B cell (primary cell): Measurements from ENCODE around the gene FAM177A1. TPM values are rescaled to one million over a fixed set of nuclear protein-coding genes. Genes with fewer than 3 reads are reported as not detected.

Experiments
- ATAC-seq: fragments of 200-7000 bp; cut with Tn5 transposase; one replicate; pipeline ENCODE4 v1.10.0; 2021; ENCODE audit warnings: low read depth, mild to moderate bottlenecking, moderate number of reproducible peaks, moderate library complexity
- CTCF ChIA-PET: fragments of 350-600 bp; sonication (Branson Sonifier 250); formaldehyde crosslinking; loops from one replicate; lab custom pipeline; 2021; ENCODE audit warnings: antibody characterized with exemption, inconsistent platforms; lab: Charles Lee
- POLR2A ChIA-PET: fragments of 350-600 bp; sonication (Branson Sonifier 250); formaldehyde crosslinking; loops from one replicate; lab custom pipeline; 2021; ENCODE audit warnings: antibody characterized with exemption; lab: Charles Lee
- DNase-seq: peaks from one replicate; pipeline ENCODE4 v3.0.0; 2013
- H2AFZ ChIP-seq: 2 replicates; pipeline ENCODE4 v1.6.1; 2012; ENCODE audit warnings: mild to moderate bottlenecking, low read depth, low read length; ENCODE audit not compliant: insufficient read depth, poor library complexity, severe bottlenecking
- H3K27ac ChIP-seq, 2 donors: 1 replicate in 1 of 2; 2 replicates in 1 of 2; pipeline ENCODE4 v1.5.1; 2012 to 2013; ENCODE audit warnings: low read length in 2 of 2, mild to moderate bottlenecking in 2 of 2, moderate library complexity in 1 of 2
- H3K27me3 ChIP-seq, 4 experiments: fragments of 200-600 bp in 1 of 4; sonication (generic) in 1 of 4; replicated peaks in 1 of 4; 1 replicate in 2 of 4; 2 replicates in 2 of 4; pipeline versions ENCODE4 v1.6.1 to v1.7.0; 2013 to 2016; ENCODE audit warnings: low read length in 3 of 4, mild to moderate bottlenecking in 2 of 4, mixed read lengths in 1 of 4, moderate library complexity in 1 of 4; ENCODE audit not compliant: insufficient read depth in 4 of 4, control insufficient read depth in 3 of 4; ENCODE audit errors: control extremely low read depth in 1 of 4
- H3K36me3 ChIP-seq, 2 experiments: replicated peaks in 1 of 2; 1 replicate in 1 of 2; 2 replicates in 1 of 2; pipeline versions ENCODE4 v1.6.1 to v1.7.1; 2013; ENCODE audit warnings: low read length in 1 of 2; ENCODE audit not compliant: insufficient read depth in 2 of 2, control insufficient read depth in 1 of 2; ENCODE audit errors: control extremely low read depth in 1 of 2, extremely low read depth in 1 of 2
- H3K4me1 ChIP-seq, 2 donors: fragments of 200-600 bp in 1 of 2; sonication (generic) in 1 of 2; 1 replicate in 1 of 2; 2 replicates in 1 of 2; pipeline versions ENCODE4 v1.5.1 to v1.6.1; 2013 to 2017; ENCODE audit warnings: low read length in 2 of 2; ENCODE audit not compliant: control insufficient read depth in 2 of 2, insufficient read depth in 2 of 2
- H3K4me2 ChIP-seq: replicated peaks from 2 replicates; pipeline ENCODE3; 2012; ENCODE audit warnings: mild to moderate bottlenecking, low read depth, low read length; ENCODE audit not compliant: poor library complexity, severe bottlenecking
- H3K4me3 ChIP-seq, 5 experiments: fragments of 200-600 bp in 1 of 5; sonication (generic) in 1 of 5; 1 replicate in 3 of 5; 2 replicates in 2 of 5; pipeline versions ENCODE4 v1.5.1 to v1.7.0; 2011 to 2016; ENCODE audit warnings: low read length in 4 of 5, mild to moderate bottlenecking in 4 of 5, low read depth in 2 of 5, control low read depth in 1 of 5, moderate library complexity in 1 of 5; ENCODE audit not compliant: insufficient read depth in 1 of 5; ENCODE audit errors: control extremely low read depth in 1 of 5, extremely low read depth in 1 of 5
- H3K79me2 ChIP-seq: fragments of 200-600 bp; sonication (generic); one replicate; pipeline ENCODE4 v1.6.0; 2016; ENCODE audit warnings: low read length; ENCODE audit not compliant: control insufficient read depth, insufficient read depth
- H3K9ac ChIP-seq: fragments of 200-600 bp; sonication (generic); 2 replicates; pipeline ENCODE4 v1.6.1; 2017; ENCODE audit warnings: mild to moderate bottlenecking, low read length, moderate library complexity
- H3K9me3 ChIP-seq, 3 donors: one replicate each; pipeline versions ENCODE4 v1.6.1 to v1.7.1; 2013; ENCODE audit warnings: low read length in 2 of 3; ENCODE audit not compliant: control insufficient read depth in 2 of 3, insufficient read depth in 1 of 3; ENCODE audit errors: control extremely low read depth in 1 of 3
- H4K20me1 ChIP-seq: 2 replicates; pipeline ENCODE4 v1.6.0; 2012; ENCODE audit warnings: mild to moderate bottlenecking, low read length; ENCODE audit not compliant: insufficient read depth, control insufficient read depth, poor library complexity, severe bottlenecking
- H3K27ac Mint-ChIP-seq: one replicate; pipeline ENCODE4 v1.8.0; 2021; ENCODE audit warnings: mixed read lengths
- H3K27me3 Mint-ChIP-seq: one replicate; pipeline ENCODE4 v1.8.0; 2021; ENCODE audit warnings: mixed read lengths
- H3K4me1 Mint-ChIP-seq: one replicate; pipeline ENCODE4 v1.8.0; 2021; ENCODE audit warnings: mixed read lengths
- H3K4me3 Mint-ChIP-seq: one replicate; pipeline ENCODE4 v1.8.0; 2021; ENCODE audit warnings: mixed read lengths
- H3K9me3 Mint-ChIP-seq: one replicate; pipeline ENCODE4 v1.8.0; 2022; ENCODE audit warnings: mixed read lengths; ENCODE audit not compliant: insufficient read depth
- EZH2 ChIP-seq: IDR thresholded peaks from 2 replicates; pipeline ENCODE4 v1.6.1; 2012; ENCODE audit warnings: borderline replicate concordance, low read depth, mild to moderate bottlenecking, moderate library complexity, low read length; ENCODE audit not compliant: insufficient read depth, poor library complexity, severe bottlenecking
- WGBS: methylation state at CpG from one replicate; pipeline ENCODE4 v1.1.5; 2013; ENCODE audit warnings: missing lambda C conversion rate; ENCODE audit not compliant: insufficient coverage; 5-methylcytosine and 5-hydroxymethylcytosine counted together
- intact Hi-C: fragments of 100-400 bp; cut with micrococcal nuclease; formaldehyde crosslinking; loops from one replicate; pipeline ENCODE4 v1.10.0; 2022
- polyA plus RNA-seq: library from polyadenylated mRNA; depleted of rRNA; stranded (reverse); fragments of >200 nt; gene quantifications from 2 replicates; pipeline ENCODE4 v1.2.3, GENCODE V29; 2012
- total RNA-seq, 2 donors: library from RNA; stranded (reverse); fragments of 120-200 nt in 1 of 2; gene quantifications; 1 replicate in 1 of 2; 2 replicates in 1 of 2; pipeline versions ENCODE4 v1.2.3 to v1.2.4, GENCODE V29; 2013 to 2022
- TF ChIP-seq, protein P1 (sequence below): fragments of 200-600 bp; IDR thresholded peaks from one replicate; pipeline ENCODE4 v1.8.0; 2022; ENCODE audit warnings: antibody characterized with exemption, mild to moderate bottlenecking

Gene FAM177A1
- total and polyA plus RNA-seq, 2 donors (not counting 1 experiment from before 2014, with no cell fraction given): 14.3 to 32.1 TPM

DNA sequence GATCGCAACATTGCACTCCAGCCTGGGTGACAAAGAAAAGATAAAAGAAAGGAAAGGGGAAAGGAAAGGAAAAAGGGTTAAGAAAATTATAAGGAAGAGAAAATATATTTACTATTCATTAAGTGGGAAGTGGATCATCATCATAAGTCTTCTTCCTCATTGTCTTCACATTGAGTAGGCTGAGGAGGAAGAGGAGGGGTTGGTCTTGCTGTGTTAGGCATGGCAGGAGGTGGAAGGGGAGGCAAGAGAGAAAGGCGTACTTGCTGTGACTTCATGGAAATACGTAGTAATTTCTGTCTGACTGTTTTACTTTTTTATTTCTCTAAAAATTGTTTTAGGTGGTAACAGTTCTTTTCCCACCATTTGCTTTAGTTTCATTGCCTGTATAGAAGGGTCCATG, 26.2 kb downstream of the FAM177A1 start:
- no peak overlapping the region for H3K27ac Mint-ChIP-seq
- Histone ChIP-seq H3K27me3 (no peaks in the 10 kb centered on the region), H3K9me3 (no peaks in the 10 kb centered on the region), H2AFZ (no peak overlapping the region), H4K20me1 (no peaks in the 10 kb centered on the region), H3K4me3 (no peak overlapping the region), H3K36me3 (peaks cover 8 to 17% of the 10 kb centered on the region in 2 experiments), H3K79me2 (no peaks in the 10 kb centered on the region), H3K4me2 (no peak overlapping the region), H3K27ac (no peak overlapping the region), H3K4me1 (no peaks in the 10 kb centered on the region), H3K9ac (no peak overlapping the region)
- no peak for TF ChIP-seq EZH2
- TF ChIP-seq, protein P1, sequence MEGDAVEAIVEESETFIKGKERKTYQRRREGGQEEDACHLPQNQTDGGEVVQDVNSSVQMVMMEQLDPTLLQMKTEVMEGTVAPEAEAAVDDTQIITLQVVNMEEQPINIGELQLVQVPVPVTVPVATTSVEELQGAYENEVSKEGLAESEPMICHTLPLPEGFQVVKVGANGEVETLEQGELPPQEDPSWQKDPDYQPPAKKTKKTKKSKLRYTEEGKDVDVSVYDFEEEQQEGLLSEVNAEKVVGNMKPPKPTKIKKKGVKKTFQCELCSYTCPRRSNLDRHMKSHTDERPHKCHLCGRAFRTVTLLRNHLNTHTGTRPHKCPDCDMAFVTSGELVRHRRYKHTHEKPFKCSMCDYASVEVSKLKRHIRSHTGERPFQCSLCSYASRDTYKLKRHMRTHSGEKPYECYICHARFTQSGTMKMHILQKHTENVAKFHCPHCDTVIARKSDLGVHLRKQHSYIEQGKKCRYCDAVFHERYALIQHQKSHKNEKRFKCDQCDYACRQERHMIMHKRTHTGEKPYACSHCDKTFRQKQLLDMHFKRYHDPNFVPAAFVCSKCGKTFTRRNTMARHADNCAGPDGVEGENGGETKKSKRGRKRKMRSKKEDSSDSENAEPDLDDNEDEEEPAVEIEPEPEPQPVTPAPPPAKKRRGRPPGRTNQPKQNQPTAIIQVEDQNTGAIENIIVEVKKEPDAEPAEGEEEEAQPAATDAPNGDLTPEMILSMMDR: no peak
- ATAC-seq (no peak), DNase-seq (no peak)
- ChIA-PET POLR2A (no interaction called here), CTCF (no interaction called here)
- H3K9me3 Mint-ChIP-seq: no peaks in the 10 kb centered on the region
- no peaks in the 10 kb centered on the region for H3K4me1 Mint-ChIP-seq
- WGBS: 80% methylated on average over 1 of the region's 3 CpGs
- H3K4me3 Mint-ChIP-seq: no peak overlapping the region
- intact Hi-C loops: no loop called here
- no peaks in the 10 kb centered on the region for H3K27me3 Mint-ChIP-seq

DNA sequence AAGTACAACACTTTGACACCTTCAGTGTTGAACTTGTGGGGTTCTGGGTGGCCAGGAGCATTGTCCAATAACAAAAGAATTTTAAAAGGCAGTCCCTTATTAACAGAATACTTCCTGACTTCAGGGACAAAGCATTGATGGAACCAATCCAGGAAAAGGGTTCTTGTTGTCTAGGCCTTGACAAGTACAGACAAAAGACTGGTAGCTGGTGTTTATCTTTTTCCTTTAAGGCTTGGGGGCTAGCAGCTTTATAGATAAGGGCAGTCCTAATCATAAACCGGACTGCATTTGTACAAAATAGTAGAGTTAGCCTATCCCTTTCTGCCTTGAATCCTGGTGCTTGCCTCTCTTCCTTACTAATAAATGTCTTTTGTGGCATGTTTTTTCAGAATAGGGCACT, 27.4 kb downstream of the FAM177A1 start:
- WGBS: no CpG with 5 or more reads among the region's 1 CpG

More for the DNA sequence above, 27.4 kb downstream of the FAM177A1 start:
- Histone ChIP-seq H3K79me2 (no peaks in the 10 kb centered on the region), H2AFZ (no peak overlapping the region), H3K9ac (no peak overlapping the region), H3K27me3 (no peaks in the 10 kb centered on the region), H3K4me2 (no peak overlapping the region), H3K27ac (no peak overlapping the region), H3K9me3 (no peaks in the 10 kb centered on the region), H3K4me3 (no peak overlapping the region), H3K4me1 (no peaks in the 10 kb centered on the region), H4K20me1 (no peaks in the 10 kb centered on the region), H3K36me3 (peaks cover 7 to 13% of the 10 kb centered on the region in 2 experiments)
- POLR2A ChIA-PET: no interaction called here
- Mint-ChIP-seq H3K27me3 (no peaks in the 10 kb centered on the region), H3K4me1 (no peaks in the 10 kb centered on the region), H3K4me3 (no peak overlapping the region), H3K27ac (no peak overlapping the region), H3K9me3 (no peaks in the 10 kb centered on the region)
- intact Hi-C loops: no loop called here
- no peak for TF ChIP-seq EZH2
- TF ChIP-seq, protein P1: no peak
- ATAC-seq (no peak), DNase-seq (no peak)
- CTCF ChIA-PET: no interaction called here
